GM21619 (cell line): Measurements from ENCODE around the gene SCNN1A.

Source experiments
- ATAC-seq: cut with Tn5 transposase; IDR thresholded peaks from one replicate; pipeline ENCODE4 v1.9.1; 2021; ENCODE audit not compliant: unreplicated experiment

Gene SCNN1A

GRCh38 chr12:6375269-6376078, at the start of gene SCNN1A:
TSS of gene SCNN1A (minus strand) at chr12:6375563. CDS start at chr12:6374783, 780 bp downstream.
- no peak for ATAC-seq

GRCh38 chr12:6424866-6425265, 49.5 kb upstream of the SCNN1A start:
- ATAC-seq: no peak

- ATAC-seq: no peak
Observed at GRCh38 chr12:6424008-6424347, 48.6 kb upstream of the SCNN1A start.

GRCh38 chr12:6423267-6424007, 48.1 kb upstream of the SCNN1A start:
- ATAC-seq: no peak

- no peak for ATAC-seq
Observed at GRCh38 chr12:6420364-6420763, 45.0 kb upstream of the SCNN1A start.

GRCh38 chr12:6418796-6419195, 43.4 kb upstream of the SCNN1A start:
- no peak for ATAC-seq

GRCh38 chr12:6416596-6416995, 41.2 kb upstream of the SCNN1A start:
- ATAC-seq: no peak

- no peak for ATAC-seq
Observed at GRCh38 chr12:6407236-6407954, 32.0 kb upstream of the SCNN1A start.

- ATAC-seq: no peak
Observed at GRCh38 chr12:6405963-6406362, 30.6 kb upstream of the SCNN1A start.

GRCh38 chr12:6404390-6404789, 29.0 kb upstream of the SCNN1A start:
- no peak for ATAC-seq

- ATAC-seq: no peak
Observed at GRCh38 chr12:6399884-6400644, 24.7 kb upstream of the SCNN1A start.

GRCh38 chr12:6396031-6396430, 20.7 kb upstream of the SCNN1A start:
- ATAC-seq: no peak

- no peak for ATAC-seq
Observed at GRCh38 chr12:6394398-6394797, 19.0 kb upstream of the SCNN1A start.

GRCh38 chr12:6393109-6393508, 17.7 kb upstream of the SCNN1A start:
- no peak for ATAC-seq

- no peak for ATAC-seq
Observed at GRCh38 chr12:6392504-6392903, 17.1 kb upstream of the SCNN1A start.

- ATAC-seq: no peak
Observed at GRCh38 chr12:6391013-6391412, 15.7 kb upstream of the SCNN1A start.

GRCh38 chr12:6390084-6390799, 14.9 kb upstream of the SCNN1A start:
- no peak for ATAC-seq

- ATAC-seq: no peak
Observed at GRCh38 chr12:6387541-6387940, 12.2 kb upstream of the SCNN1A start.

GRCh38 chr12:6386491-6386890, 11.1 kb upstream of the SCNN1A start:
- ATAC-seq: no peak

GRCh38 chr12:6386038-6386437, 10.7 kb upstream of the SCNN1A start:
- ATAC-seq: no peak
